CD8-positive, alpha-beta memory T cell (primary cell): ENCODE results near the gene TPPP3. TPM values are rescaled to one million over a fixed set of nuclear protein-coding genes. Genes with fewer than 3 reads are reported as not detected.
A peak's percentile ranks its signal among the peaks of the same experiment; 100 is the strongest.

Experiments used
- CTCF ChIA-PET: fragments of 350-600 bp; sonication (Branson Sonifier 250); formaldehyde crosslinking; loops from one replicate; lab custom pipeline; 2021; ENCODE audit warnings: antibody characterized with exemption; lab: Charles Lee
- POLR2A ChIA-PET: fragments of 350-600 bp; sonication (Branson Sonifier 250); formaldehyde crosslinking; loops from one replicate; lab custom pipeline; 2021; ENCODE audit warnings: antibody characterized with exemption; lab: Charles Lee
- DNase-seq, 5 donors: peaks; one replicate each; pipeline versions ENCODE4 v3.0.0 to v3.0.0-alpha.2; 2020 to 2022; ENCODE audit warnings: mixed read lengths in 1 of 5
- H3K27ac ChIP-seq: one replicate; pipeline ENCODE4 v1.7.0; 2013; ENCODE audit warnings: low read depth, mild to moderate bottlenecking, low read length, moderate library complexity
- H3K27me3 ChIP-seq: 2 replicates; pipeline ENCODE4 v1.7.0; 2013; ENCODE audit warnings: low read length, mild to moderate bottlenecking; ENCODE audit not compliant: insufficient read depth, poor library complexity, severe bottlenecking
- H3K36me3 ChIP-seq: 2 replicates; pipeline ENCODE4 v1.7.0; 2013; ENCODE audit warnings: mild to moderate bottlenecking, low read length, moderate library complexity; ENCODE audit not compliant: insufficient read depth
- H3K4me1 ChIP-seq: 2 replicates; pipeline ENCODE4 v1.7.0; 2013; ENCODE audit warnings: mild to moderate bottlenecking, low read length, moderate library complexity; ENCODE audit not compliant: insufficient read depth
- H3K4me3 ChIP-seq: 2 replicates; pipeline ENCODE4 v1.7.0; 2013; ENCODE audit warnings: mild to moderate bottlenecking, low read length
- H3K9me3 ChIP-seq: 2 replicates; pipeline ENCODE4 v1.7.0; 2013; ENCODE audit warnings: mild to moderate bottlenecking, low read length
- H3K27ac Mint-ChIP-seq, 8 donors: one replicate each; pipeline ENCODE4 v1.8.0; 2020 to 2021; ENCODE audit warnings: mixed read lengths in 8 of 8, mild to moderate bottlenecking in 6 of 8, inconsistent platforms in 3 of 8, moderate library complexity in 3 of 8
- H3K27me3 Mint-ChIP-seq, 2 donors: one replicate each; pipeline ENCODE4 v1.8.0; 2020 to 2021; ENCODE audit warnings: mixed read lengths in 2 of 2, mild to moderate bottlenecking in 1 of 2, moderate library complexity in 1 of 2
- H3K36me3 Mint-ChIP-seq, 3 donors: one replicate each; pipeline ENCODE4 v1.8.0; 2020 to 2021; ENCODE audit warnings: mixed read lengths in 3 of 3, inconsistent platforms in 1 of 3, mild to moderate bottlenecking in 1 of 3
- H3K4me1 Mint-ChIP-seq, 3 donors: one replicate each; pipeline ENCODE4 v1.8.0; 2020 to 2021; ENCODE audit warnings: mixed read lengths in 3 of 3, inconsistent platforms in 1 of 3, mild to moderate bottlenecking in 1 of 3
- H3K4me3 Mint-ChIP-seq, 7 donors: one replicate each; pipeline ENCODE4 v1.8.0; 2020 to 2021; ENCODE audit warnings: mixed read lengths in 7 of 7, mild to moderate bottlenecking in 6 of 7, moderate library complexity in 4 of 7, inconsistent platforms in 2 of 7
- H3K9me3 Mint-ChIP-seq, 5 donors: one replicate each; pipeline ENCODE4 v1.8.0; 2020 to 2022; ENCODE audit warnings: mixed read lengths in 5 of 5, mild to moderate bottlenecking in 3 of 5, moderate library complexity in 2 of 5, inconsistent platforms in 1 of 5
- polyA plus RNA-seq: library from polyadenylated mRNA; unstranded; fragments of 300-500 nt; fragmentation: Illumina TruSeq; gene quantifications from one replicate; pipeline ENCODE4 v1.2.3, GENCODE V29; 2021
- total RNA-seq, 2 experiments: library from RNA; stranded (reverse); gene quantifications; one replicate each; pipeline ENCODE4 v1.2.3, GENCODE V29; 2021

TPPP3 gene
- total and polyA plus RNA-seq, 3 experiments from 2014 or later = not detected

DNA sequence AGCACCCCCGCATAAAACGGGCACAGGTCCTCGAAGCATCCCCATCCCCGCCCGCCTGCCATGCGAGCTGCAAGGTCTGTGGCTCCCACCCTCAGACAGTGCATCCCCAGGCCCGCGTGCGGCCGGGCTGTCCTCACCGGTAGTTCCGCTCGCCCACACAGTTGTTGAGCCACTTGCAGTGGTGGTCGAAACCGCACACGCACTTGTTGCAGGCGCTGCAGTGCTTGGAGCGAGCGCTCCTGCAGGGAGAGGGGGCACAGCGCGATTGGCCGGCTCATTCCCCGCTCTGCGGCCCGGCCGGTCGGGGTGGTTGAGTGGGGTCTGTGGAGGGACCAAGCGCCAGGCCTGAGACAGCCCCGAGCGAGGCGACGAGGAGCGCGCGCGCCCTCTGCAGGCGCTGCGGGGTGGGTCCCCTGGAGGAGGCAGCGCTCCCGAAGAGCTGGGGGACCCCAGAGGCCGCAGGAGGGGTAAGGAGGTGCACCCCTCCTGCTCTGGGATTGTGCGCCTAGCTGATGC lies 6.0 kb upstream of the TPPP3 start:
- H3K9me3 Mint-ChIP-seq = no peaks in the 10 kb centered on the region
- H3K4me3 ChIP-seq = no peak overlapping the region
- no peaks in the 10 kb centered on the region for H3K36me3 ChIP-seq
- ChIA-PET POLR2A (no interaction called here), CTCF (interaction anchor here (0.6 to 1.3 kb wide), 3 partner anchors 9 to 116 kb away, joined by 3 to 4 read pairs (median 3); no protein-coding TSS in a partner anchor)
- no peaks in the 10 kb centered on the region for H3K4me1 ChIP-seq
- peaks cover 11% of the 10 kb centered on the region for H3K27me3 ChIP-seq
- DNase-seq = peak in 4 of 5 donors; percentile 14 to 36 (median 24)
- H3K36me3 Mint-ChIP-seq = no peaks in the 10 kb centered on the region
- H3K27ac ChIP-seq = no peak overlapping the region
- H3K27me3 Mint-ChIP-seq = peaks cover 19 to 28% of the 10 kb centered on the region in 2 donors
- no peak overlapping the region for H3K4me3 Mint-ChIP-seq
- H3K4me1 Mint-ChIP-seq = peaks cover 0 to 4% (median under 1%) of the 10 kb centered on the region in 3 donors
- H3K27ac Mint-ChIP-seq = no peak overlapping the region
- H3K9me3 ChIP-seq = no peaks in the 10 kb centered on the region

DNA sequence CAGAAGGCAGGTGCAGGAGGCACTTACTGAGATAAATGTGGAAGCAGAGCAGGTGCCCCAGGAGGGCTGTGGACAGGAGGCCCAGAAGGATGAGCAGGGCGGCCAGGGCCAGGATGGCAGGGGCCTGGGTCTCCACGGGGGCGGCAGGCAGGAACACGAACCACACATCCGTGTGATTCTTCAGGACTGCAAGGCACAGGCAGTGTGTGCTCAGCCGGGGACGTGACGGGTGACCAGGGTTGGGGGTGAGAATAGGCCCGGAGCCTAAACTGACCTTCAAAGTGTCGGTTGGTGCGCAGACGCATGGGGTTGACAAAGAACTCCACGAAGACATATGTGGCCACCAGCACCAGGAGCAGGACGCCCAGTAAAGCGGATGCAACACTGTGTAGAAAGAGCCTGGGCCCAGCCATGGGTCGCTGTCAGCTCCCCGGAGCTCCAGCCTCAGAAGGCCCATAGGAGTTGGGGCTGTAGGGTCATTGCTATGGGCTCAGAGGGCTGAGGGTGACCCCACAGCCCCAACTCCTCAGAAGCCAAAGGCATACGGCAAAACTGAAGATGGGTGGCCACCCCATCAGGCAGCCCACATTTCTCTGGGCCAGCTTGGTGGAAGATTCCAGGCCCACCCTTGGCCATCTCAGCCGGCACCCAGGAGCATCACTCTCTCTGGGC lies 5.4 kb upstream of the TPPP3 start:
- no peak overlapping the region for H3K4me3 ChIP-seq

DNA sequence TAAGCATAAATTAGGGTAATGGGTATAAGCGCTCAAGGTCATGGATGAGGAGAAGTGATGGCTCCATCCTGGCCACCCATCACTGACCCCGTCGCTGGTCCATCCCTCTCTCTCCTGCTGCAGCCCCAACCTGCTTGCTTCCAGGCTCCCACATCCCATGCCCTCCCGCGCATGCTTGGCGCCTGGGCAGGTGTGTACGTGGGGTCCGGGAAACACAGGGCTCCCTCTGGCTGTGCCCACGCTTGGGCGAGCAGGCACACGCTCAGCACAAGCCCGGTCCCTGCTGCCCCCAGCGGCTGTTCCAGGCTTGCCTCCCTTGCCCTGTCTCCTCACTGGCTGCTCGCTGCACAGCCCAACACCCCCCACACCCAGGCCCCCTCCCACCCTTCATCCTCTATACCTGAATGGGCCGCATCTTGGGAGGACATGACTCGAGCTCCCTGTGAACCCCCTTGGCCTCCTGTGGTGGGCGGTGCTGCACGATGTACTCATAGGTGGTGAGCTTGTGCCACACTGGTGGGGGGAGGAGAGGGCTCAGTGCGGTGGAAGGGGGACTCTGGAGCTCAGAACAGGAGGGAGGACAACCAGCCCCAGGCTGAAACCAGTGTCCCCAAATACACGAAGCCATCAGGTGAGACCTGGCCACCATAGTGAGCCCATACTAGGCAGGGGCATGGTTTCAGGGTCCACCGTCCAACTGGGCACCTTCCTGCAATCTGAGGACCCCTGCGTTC lies 4.7 kb upstream of the TPPP3 start:
- H3K4me3 Mint-ChIP-seq = no peak overlapping the region
- no peaks in the 10 kb centered on the region for H3K9me3 ChIP-seq
- H3K27ac ChIP-seq = no peak overlapping the region
- H3K4me1 Mint-ChIP-seq = peaks cover 0 to 12% (median 4%) of the 10 kb centered on the region in 3 donors
- peaks cover 20 to 31% of the 10 kb centered on the region in 2 donors for H3K27me3 Mint-ChIP-seq
- no peaks in the 10 kb centered on the region for H3K36me3 Mint-ChIP-seq
- CTCF ChIA-PET = no interaction called here
- no peak overlapping the region for H3K4me3 ChIP-seq
- H3K27me3 ChIP-seq = peaks cover 19% of the 10 kb centered on the region
- H3K4me1 ChIP-seq = peaks cover 8% of the 10 kb centered on the region
- no peaks in the 10 kb centered on the region for H3K36me3 ChIP-seq
- no peak overlapping the region for H3K27ac Mint-ChIP-seq
- no peak for DNase-seq
- no peaks in the 10 kb centered on the region for H3K9me3 Mint-ChIP-seq
- POLR2A ChIA-PET = no interaction called here

More for the DNA sequence above, 5.4 kb upstream of the TPPP3 start:
- Mint-ChIP-seq H3K9me3 (no peaks in the 10 kb centered on the region), H3K27me3 (peaks cover 22 to 34% of the 10 kb centered on the region in 2 donors), H3K27ac (no peak overlapping the region), H3K36me3 (no peaks in the 10 kb centered on the region), H3K4me3 (no peak overlapping the region), H3K4me1 (peaks cover 0 to 10% (median 4%) of the 10 kb centered on the region in 3 donors)
- Histone ChIP-seq H3K36me3 (no peaks in the 10 kb centered on the region), H3K27ac (no peak overlapping the region), H3K9me3 (no peaks in the 10 kb centered on the region), H3K4me1 (peaks cover 5% of the 10 kb centered on the region), H3K27me3 (peaks cover 17% of the 10 kb centered on the region)
- no peak for DNase-seq
- ChIA-PET POLR2A (no interaction called here), CTCF (no interaction called here)

GRCh38 chr16:67397036-67397801 lies 3.9 kb upstream of the TPPP3 start:
- CTCF ChIA-PET = no interaction called here
- no peaks in the 10 kb centered on the region for H3K36me3 ChIP-seq
- DNase-seq = no peak
- Mint-ChIP-seq H3K9me3 (no peaks in the 10 kb centered on the region), H3K4me3 (peak overlapping the region in 1 of 7 donors; percentile 72), H3K4me1 (peaks cover 0 to 12% (median 4%) of the 10 kb centered on the region in 3 donors), H3K27me3 (peaks cover 19 to 34% of the 10 kb centered on the region in 2 donors), H3K27ac (no peak overlapping the region), H3K36me3 (no peaks in the 10 kb centered on the region)
- H3K4me1 ChIP-seq = peaks cover 8% of the 10 kb centered on the region
- peaks cover 19% of the 10 kb centered on the region for H3K27me3 ChIP-seq
- H3K4me3 ChIP-seq = no peak overlapping the region
- H3K9me3 ChIP-seq = no peaks in the 10 kb centered on the region
- H3K27ac ChIP-seq = no peak overlapping the region
- POLR2A ChIA-PET = no interaction called here

DNA sequence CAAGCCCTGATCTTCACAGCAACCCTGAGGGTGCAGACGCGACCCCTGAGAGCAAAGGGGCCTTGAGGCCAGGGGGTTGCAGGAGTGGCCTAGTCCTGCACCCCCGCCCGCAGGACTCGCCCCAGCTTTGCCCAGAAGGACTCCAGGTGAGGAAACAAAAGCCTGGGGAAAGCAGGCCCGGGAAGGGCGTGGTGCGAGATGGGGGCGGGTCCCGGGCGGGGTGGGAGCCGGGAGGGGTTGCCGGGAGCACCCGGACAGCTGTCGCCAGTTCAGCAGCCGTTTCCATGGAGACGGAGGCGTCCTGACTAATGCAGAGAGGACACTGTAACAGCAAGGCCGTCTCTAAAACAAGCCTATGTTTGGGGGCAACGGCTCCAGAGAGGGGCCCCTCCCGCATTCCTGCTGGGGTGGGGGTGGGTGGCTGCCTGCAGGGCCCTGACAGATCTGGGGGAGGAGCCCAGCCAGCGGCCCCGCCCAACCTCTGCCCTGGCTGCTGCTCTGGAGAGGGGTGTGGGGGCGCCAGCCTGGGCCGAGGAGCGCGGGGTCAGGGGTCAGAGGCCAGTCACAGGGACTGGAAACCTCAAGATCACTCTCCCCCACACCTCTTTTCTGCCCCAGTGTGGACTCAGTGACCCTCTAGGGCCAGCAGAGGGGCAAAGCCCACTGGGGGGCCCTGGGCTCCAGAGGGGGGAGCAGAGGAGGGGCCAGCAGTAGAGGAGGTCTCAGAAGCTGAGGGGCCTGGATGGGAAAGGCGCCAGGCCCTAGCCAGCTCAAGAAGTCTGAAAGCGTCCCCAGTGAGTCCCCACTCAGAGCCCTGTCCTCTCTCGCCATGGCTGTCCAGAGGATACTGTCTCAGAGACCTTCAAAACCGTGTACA lies 3.1 kb upstream of the TPPP3 start:
- H3K27ac ChIP-seq = no peak overlapping the region
- H3K9me3 ChIP-seq = no peaks in the 10 kb centered on the region
- ChIA-PET POLR2A (no interaction called here), CTCF (no interaction called here)
- DNase-seq = no peak
- Mint-ChIP-seq H3K4me3 (peak overlapping the region in 1 of 7 donors; percentile 72), H3K27ac (no peak overlapping the region), H3K27me3 (peaks cover 21 to 34% of the 10 kb centered on the region in 2 donors), H3K36me3 (no peaks in the 10 kb centered on the region), H3K4me1 (peaks cover 0 to 12% (median 4%) of the 10 kb centered on the region in 3 donors), H3K9me3 (no peaks in the 10 kb centered on the region)
- H3K36me3 ChIP-seq = no peaks in the 10 kb centered on the region
- no peak overlapping the region for H3K4me3 ChIP-seq
- H3K27me3 ChIP-seq = peaks cover 19% of the 10 kb centered on the region
- peaks cover 8% of the 10 kb centered on the region for H3K4me1 ChIP-seq

- peaks cover 19% of the 10 kb centered on the region for H3K27me3 ChIP-seq
- H3K4me3 Mint-ChIP-seq = peak overlapping the region in 2 of 7 donors; percentile 32 to 77
Measured at GRCh38 chr16:67395458-67396158, 2.3 kb upstream of the TPPP3 start.

DNA sequence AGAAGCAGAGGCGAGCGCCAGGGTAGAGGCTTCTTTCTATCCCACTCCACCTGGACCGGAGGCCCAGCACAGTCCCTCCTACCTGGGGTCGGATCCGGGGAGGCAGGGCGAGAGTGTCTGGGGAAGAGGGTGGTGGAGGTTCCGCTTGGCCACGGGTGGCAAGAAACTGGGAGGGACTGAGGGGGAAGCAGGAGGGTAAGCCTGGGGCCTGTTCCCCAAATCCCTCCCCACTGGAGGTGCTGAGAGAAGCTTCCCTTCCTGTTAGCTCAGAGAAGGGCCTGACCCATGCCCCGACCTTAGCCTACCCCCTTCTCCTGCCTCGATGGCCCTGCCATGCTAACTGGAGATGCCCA lies 1.8 kb upstream of the TPPP3 start:
- H3K36me3 ChIP-seq = no peaks in the 10 kb centered on the region
- no peak overlapping the region for H3K27ac ChIP-seq
- H3K4me1 Mint-ChIP-seq = peaks cover 0 to 12% (median 4%) of the 10 kb centered on the region in 3 donors
- H3K36me3 Mint-ChIP-seq = no peaks in the 10 kb centered on the region
- no peak overlapping the region for H3K4me3 ChIP-seq
- H3K4me1 ChIP-seq = peaks cover 8% of the 10 kb centered on the region
- H3K27ac Mint-ChIP-seq = no peak overlapping the region
- ChIA-PET POLR2A (no interaction called here), CTCF (no interaction called here)
- H3K4me3 Mint-ChIP-seq = peak overlapping the region in 3 of 7 donors; percentile 19 to 73 (median 32)
- peaks cover 19% of the 10 kb centered on the region for H3K27me3 ChIP-seq
- DNase-seq = no peak
- H3K9me3 ChIP-seq = no peaks in the 10 kb centered on the region
- H3K27me3 Mint-ChIP-seq = peaks cover 24 to 32% of the 10 kb centered on the region in 2 donors
- no peaks in the 10 kb centered on the region for H3K9me3 Mint-ChIP-seq

More at GRCh38 chr16:67395458-67396158, 2.3 kb upstream of the TPPP3 start:
- Histone ChIP-seq H3K9me3 (no peaks in the 10 kb centered on the region), H3K4me3 (no peak overlapping the region), H3K27ac (no peak overlapping the region), H3K36me3 (no peaks in the 10 kb centered on the region), H3K4me1 (peaks cover 8% of the 10 kb centered on the region)
- Mint-ChIP-seq H3K27ac (no peak overlapping the region), H3K4me1 (peaks cover 0 to 12% (median 4%) of the 10 kb centered on the region in 3 donors), H3K9me3 (no peaks in the 10 kb centered on the region), H3K27me3 (peaks cover 24 to 33% of the 10 kb centered on the region in 2 donors), H3K36me3 (no peaks in the 10 kb centered on the region)
- no peak for DNase-seq
- CTCF ChIA-PET = no interaction called here
- POLR2A ChIA-PET = no interaction called here
